Trophoblast cell (in vitro differentiated cells and primary cell): ENCODE data around the gene TMCC1.
A peak's percentile ranks its signal among the peaks of the same experiment; 100 is the strongest.

Experiments
- DNase-seq, 2 donors: peaks; one replicate each; pipeline ENCODE4 v3.0.0-alpha.2; 2016
- H2AFZ ChIP-seq: 2 replicates; pipeline ENCODE4 v1.6.1; 2013; ENCODE audit warnings: low read length, moderate library complexity, mild to moderate bottlenecking; ENCODE audit not compliant: insufficient read depth, poor library complexity
- H2AK5ac ChIP-seq: 2 replicates; pipeline ENCODE4 v1.6.1; 2013; ENCODE audit warnings: mild to moderate bottlenecking, low read length
- H2BK120ac ChIP-seq: 2 replicates; pipeline ENCODE4 v1.6.1; 2013; ENCODE audit warnings: low read length, mild to moderate bottlenecking, moderate library complexity; ENCODE audit not compliant: insufficient read depth, poor library complexity
- H2BK12ac ChIP-seq: 2 replicates; pipeline ENCODE4 v1.6.1; 2013; ENCODE audit warnings: mild to moderate bottlenecking, low read length, moderate library complexity
- H2BK5ac ChIP-seq: 2 replicates; pipeline ENCODE4 v1.6.1; 2013; ENCODE audit warnings: low read length, low read depth, moderate library complexity, mild to moderate bottlenecking; ENCODE audit not compliant: poor library complexity
- H3K14ac ChIP-seq: 2 replicates; pipeline ENCODE4 v1.6.1; 2013; ENCODE audit warnings: mild to moderate bottlenecking, low read length
- H3K18ac ChIP-seq: 2 replicates; pipeline ENCODE4 v1.6.1; 2013; ENCODE audit warnings: mild to moderate bottlenecking, low read length
- H3K23ac ChIP-seq: 2 replicates; pipeline ENCODE4 v1.6.1; 2013; ENCODE audit warnings: low read length
- H3K27ac ChIP-seq: 2 replicates; pipeline ENCODE4 v1.5.1; 2013; ENCODE audit warnings: low read depth, mild to moderate bottlenecking, inconsistent platforms, low read length, moderate library complexity
- H3K27me3 ChIP-seq: 2 replicates; pipeline ENCODE4 v1.6.1; 2013; ENCODE audit warnings: inconsistent platforms, mild to moderate bottlenecking, low read length, moderate library complexity; ENCODE audit not compliant: insufficient read depth
- H3K36me3 ChIP-seq, 2 experiments: 1 replicate in 1 of 2; 2 replicates in 1 of 2; pipeline ENCODE4 v1.6.1; 2013; ENCODE audit warnings: low read length in 2 of 2, mild to moderate bottlenecking in 2 of 2, moderate library complexity in 1 of 2; ENCODE audit not compliant: insufficient read depth in 2 of 2, control insufficient read depth in 1 of 2
- H3K4ac ChIP-seq: 2 replicates; pipeline ENCODE4 v1.6.1; 2013; ENCODE audit warnings: low read depth, mild to moderate bottlenecking, low read length, moderate library complexity
- H3K4me1 ChIP-seq, 2 experiments: 1 replicate in 1 of 2; 2 replicates in 1 of 2; pipeline ENCODE4 v1.6.1; 2013; ENCODE audit warnings: low read length in 2 of 2, mild to moderate bottlenecking in 2 of 2, moderate library complexity in 1 of 2; ENCODE audit not compliant: insufficient read depth in 2 of 2, control insufficient read depth in 1 of 2
- H3K4me2 ChIP-seq: 2 replicates; pipeline ENCODE4 v1.6.1; 2013; ENCODE audit warnings: inconsistent platforms, mild to moderate bottlenecking, low read length, moderate library complexity
- H3K4me3 ChIP-seq: 2 replicates; pipeline ENCODE4 v1.5.1; 2013; ENCODE audit warnings: mild to moderate bottlenecking, low read depth, low read length, inconsistent platforms
- H3K79me1 ChIP-seq: one replicate; pipeline ENCODE4 v1.6.1; 2013; ENCODE audit warnings: low read length
- H3K79me2 ChIP-seq: 2 replicates; pipeline ENCODE4 v1.6.1; 2013; ENCODE audit warnings: low read length, mild to moderate bottlenecking; ENCODE audit not compliant: control insufficient read depth, insufficient read depth, poor library complexity
- H3K9ac ChIP-seq: 2 replicates; pipeline ENCODE4 v1.6.1; 2013; ENCODE audit warnings: mild to moderate bottlenecking, low read length
- H3K9me3 ChIP-seq: 2 replicates; pipeline ENCODE4 v1.6.1; 2013; ENCODE audit warnings: low read depth, mild to moderate bottlenecking, control low read depth, inconsistent platforms, low read length; ENCODE audit not compliant: insufficient read depth
- H4K12ac ChIP-seq: 2 replicates; pipeline ENCODE4 v1.6.1; 2013; ENCODE audit warnings: low read depth, mild to moderate bottlenecking, low read length, moderate library complexity
- H4K8ac ChIP-seq: 2 replicates; pipeline ENCODE4 v1.6.1; 2013; ENCODE audit warnings: low read depth, mild to moderate bottlenecking, low read length, moderate library complexity
- H4K91ac ChIP-seq: one replicate; pipeline ENCODE4 v1.6.1; 2013; ENCODE audit warnings: low read depth, mild to moderate bottlenecking, low read length, moderate library complexity
- WGBS: extraction: QIAGEN DNeasy Blood & Tissue Kit; methylation state at CpG from one replicate; pipeline ENCODE4 v1.1.7; 2013; ENCODE audit warnings: missing lambda C conversion rate; ENCODE audit not compliant: insufficient read length, insufficient coverage; ENCODE audit errors: extremely low coverage; 5-methylcytosine and 5-hydroxymethylcytosine counted together

TMCC1 gene

GRCh38 chr3:129615751-129616281 is 277.7 kb downstream of the TMCC1 start:
- H3K14ac ChIP-seq: no peak overlapping the region
- H3K9me3 ChIP-seq: peaks cover 3% of the 10 kb centered on the region
- H3K27ac ChIP-seq: no peak overlapping the region
- no peaks in the 10 kb centered on the region for H3K36me3 ChIP-seq
- H3K4ac ChIP-seq: no peak overlapping the region
- no peak overlapping the region for H2BK120ac ChIP-seq
- no CpG with 5 or more reads among the region's 8 CpGs for WGBS
- H4K12ac ChIP-seq: no peak overlapping the region
- H3K23ac ChIP-seq: no peak overlapping the region
- no peak overlapping the region for H2AFZ ChIP-seq
- H3K79me2 ChIP-seq: peaks cover 7% of the 10 kb centered on the region
- no peak overlapping the region for H2BK5ac ChIP-seq
- H2BK12ac ChIP-seq: peak overlapping the region; percentile 29
- H3K79me1 ChIP-seq: peaks cover 26% of the 10 kb centered on the region
- no peak overlapping the region for H3K4me3 ChIP-seq
- no peak overlapping the region for H3K18ac ChIP-seq
- H3K4me1 ChIP-seq: peaks cover 29 to 34% of the 10 kb centered on the region in 2 experiments
- H2AK5ac ChIP-seq: no peak overlapping the region
- no peak overlapping the region for H3K4me2 ChIP-seq
- no peak for DNase-seq
- H4K8ac ChIP-seq: no peak overlapping the region
- no peak overlapping the region for H3K9ac ChIP-seq
- no peaks in the 10 kb centered on the region for H3K27me3 ChIP-seq
- peak overlapping the region; percentile 34 for H4K91ac ChIP-seq

GRCh38 chr3:129614927-129615363 is 278.6 kb downstream of the TMCC1 start:
- Histone ChIP-seq H2AK5ac (peak overlapping the region; percentile 36), H4K8ac (no peak overlapping the region)

GRCh38 chr3:129614435-129614834 is 279.1 kb downstream of the TMCC1 start:
- peak overlapping the region; percentile 1 for H3K18ac ChIP-seq
- peak overlapping the region; percentile 72 for H2BK12ac ChIP-seq
- peaks cover 7% of the 10 kb centered on the region for H3K79me2 ChIP-seq
- H2AFZ ChIP-seq: no peak overlapping the region
- H3K79me1 ChIP-seq: peaks cover 27% of the 10 kb centered on the region
- H3K4me2 ChIP-seq: no peak overlapping the region
- H4K8ac ChIP-seq: peak overlapping the region; percentile 3
- peaks cover 3% of the 10 kb centered on the region for H3K9me3 ChIP-seq
- H3K4ac ChIP-seq: no peak overlapping the region
- no peak overlapping the region for H3K27ac ChIP-seq
- H3K4me3 ChIP-seq: no peak overlapping the region
- H3K27me3 ChIP-seq: no peaks in the 10 kb centered on the region
- no peak overlapping the region for H3K9ac ChIP-seq
- no peak overlapping the region for H4K12ac ChIP-seq
- peaks cover 34 to 39% of the 10 kb centered on the region in 2 experiments for H3K4me1 ChIP-seq
- peak overlapping the region; percentile 9 for H2BK120ac ChIP-seq
- peak overlapping the region; percentile 62 for H4K91ac ChIP-seq
- no peaks in the 10 kb centered on the region for H3K36me3 ChIP-seq
- no peak overlapping the region for H3K23ac ChIP-seq
- WGBS: no CpG with 5 or more reads among the region's 9 CpGs
- no peak overlapping the region for H2BK5ac ChIP-seq
- H2AK5ac ChIP-seq: peak overlapping the region; percentile 28
- DNase-seq: no peak
- peak overlapping the region; percentile 36 for H3K14ac ChIP-seq

More at GRCh38 chr3:129614927-129615363, 278.6 kb downstream of the TMCC1 start:
- H4K12ac ChIP-seq: no peak overlapping the region
- no peak for DNase-seq
- H3K4me3 ChIP-seq: no peak overlapping the region
- no CpG with 5 or more reads among the region's 5 CpGs for WGBS
- no peak overlapping the region for H3K27ac ChIP-seq
- H2BK12ac ChIP-seq: peak overlapping the region; percentile 44
- H2BK120ac ChIP-seq: peak overlapping the region; percentile 23
- H3K18ac ChIP-seq: peak overlapping the region; percentile 5
- H3K4ac ChIP-seq: no peak overlapping the region
- no peak overlapping the region for H3K14ac ChIP-seq
- peaks cover 7% of the 10 kb centered on the region for H3K79me2 ChIP-seq
- H3K79me1 ChIP-seq: peaks cover 32% of the 10 kb centered on the region
- no peak overlapping the region for H3K4me2 ChIP-seq
- H4K91ac ChIP-seq: peak overlapping the region; percentile 3
- H3K4me1 ChIP-seq: peaks cover 34 to 39% of the 10 kb centered on the region in 2 experiments
- H2AFZ ChIP-seq: no peak overlapping the region
- H3K36me3 ChIP-seq: no peaks in the 10 kb centered on the region
- no peak overlapping the region for H3K9ac ChIP-seq
- peaks cover 3% of the 10 kb centered on the region for H3K9me3 ChIP-seq
- H3K27me3 ChIP-seq: no peaks in the 10 kb centered on the region
- no peak overlapping the region for H2BK5ac ChIP-seq
- no peak overlapping the region for H3K23ac ChIP-seq

- Histone ChIP-seq H2AK5ac (peak overlapping the region; percentile 1), H2AFZ (no peak overlapping the region), H2BK120ac (peak overlapping the region; percentile 83), H3K79me2 (peaks cover 7% of the 10 kb centered on the region), H3K36me3 (no peaks in the 10 kb centered on the region), H3K27me3 (no peaks in the 10 kb centered on the region), H2BK12ac (peak overlapping the region; percentile 2), H3K14ac (peak overlapping the region; percentile 25), H2BK5ac (peak overlapping the region; percentile 1), H4K12ac (no peak overlapping the region), H3K4me1 (peaks cover 32 to 44% of the 10 kb centered on the region in 2 experiments), H3K27ac (peak overlapping the region; percentile 97), H3K79me1 (peaks cover 38% of the 10 kb centered on the region), H3K4ac (no peak overlapping the region), H3K18ac (peak overlapping the region; percentile 1), H3K4me2 (no peak overlapping the region), H3K4me3 (no peak overlapping the region), H3K23ac (no peak overlapping the region), H4K91ac (peak overlapping the region; percentile 99), H4K8ac (peak overlapping the region; percentile 3), H3K9ac (no peak overlapping the region), H3K9me3 (peaks cover 3% of the 10 kb centered on the region)
- WGBS: no CpG with 5 or more reads among the region's 3 CpGs
- DNase-seq: no peak
These were observed 280.2 kb downstream of the TMCC1 start for GRCh38 chr3:129613367-129613740.
